Fibroblast of lung (primary cell): ENCODE data around the gene HOXB7. TPM values are rescaled to one million over a fixed set of nuclear protein-coding genes. Genes with fewer than 3 reads are reported as not detected.

Experiments
- DNase-seq, 2 donors: peaks; one replicate each; pipeline versions ENCODE4 v3.0.0 to v3.0.0-alpha.2; 2010; ENCODE audit warnings: low read depth in 2 of 2
- H2AFZ ChIP-seq: 2 replicates; pipeline ENCODE4 v1.5.1; 2012; ENCODE audit warnings: low read length, control low read depth, inconsistent platforms
- H3K27ac ChIP-seq: 2 replicates; pipeline ENCODE4 v1.5.1; 2011; ENCODE audit warnings: low read length, control low read depth; ENCODE audit not compliant: insufficient read depth
- H3K27me3 ChIP-seq: 2 replicates; pipeline ENCODE4 v1.5.1; 2011; ENCODE audit warnings: mild to moderate bottlenecking, low read length; ENCODE audit not compliant: control insufficient read depth, insufficient read depth
- H3K36me3 ChIP-seq: 2 replicates; pipeline ENCODE4 v1.5.1; 2011; ENCODE audit warnings: low read length; ENCODE audit not compliant: control insufficient read depth, insufficient read depth
- H3K4me1 ChIP-seq: 2 replicates; pipeline ENCODE4 v1.5.1; 2011; ENCODE audit warnings: low read length; ENCODE audit not compliant: control insufficient read depth, insufficient read depth; ENCODE audit errors: extremely low read depth
- H3K4me2 ChIP-seq: 2 replicates; pipeline ENCODE4 v1.5.1; 2011; ENCODE audit warnings: low read length, control low read depth; ENCODE audit not compliant: insufficient read depth; ENCODE audit errors: extremely low read depth
- H3K4me3 ChIP-seq, 4 experiments: fragments of 200-600 bp in 1 of 4; sonication (generic) in 1 of 4; replicated peaks in 1 of 4; 2 replicates each; pipeline ENCODE4 v1.5.1; 2011 to 2016; ENCODE audit warnings: low read length in 4 of 4, low read depth in 3 of 4, mild to moderate bottlenecking in 3 of 4, control low read depth in 2 of 4, inconsistent platforms in 1 of 4, mixed read lengths in 1 of 4; ENCODE audit not compliant: insufficient read depth in 1 of 4; ENCODE audit errors: control extremely low read depth in 1 of 4
- H3K79me2 ChIP-seq: 2 replicates; pipeline ENCODE4 v1.5.1; 2012; ENCODE audit warnings: mild to moderate bottlenecking, low read length, inconsistent platforms; ENCODE audit not compliant: control insufficient read depth, insufficient read depth
- H3K9ac ChIP-seq: 2 replicates; pipeline ENCODE4 v1.5.1; 2011; ENCODE audit warnings: mild to moderate bottlenecking, low read length, control low read depth; ENCODE audit not compliant: insufficient read depth
- H3K9me3 ChIP-seq: 2 replicates; pipeline ENCODE4 v1.5.1; 2012; ENCODE audit warnings: low read depth, low read length; ENCODE audit not compliant: control insufficient read depth, insufficient read depth
- H4K20me1 ChIP-seq: 2 replicates; pipeline ENCODE4 v1.5.1; 2011; ENCODE audit warnings: low read length; ENCODE audit not compliant: control insufficient read depth, insufficient read depth; ENCODE audit errors: extremely low read depth
- CTCF ChIP-seq, 2 donors: IDR thresholded peaks in 1 of 2; conservative IDR thresholded peaks in 1 of 2; 1 replicate in 1 of 2; 2 replicates in 1 of 2; pipeline ENCODE4 v1.5.1; 2011 to 2012; ENCODE audit warnings: low read length in 2 of 2, control low read depth in 1 of 2, inconsistent platforms in 1 of 2, low read depth in 1 of 2, mild to moderate bottlenecking in 1 of 2
- EZH2 ChIP-seq: IDR thresholded peaks from 2 replicates; pipeline ENCODE4 v1.5.1; 2012; ENCODE audit warnings: low read length, control low read depth, mild to moderate bottlenecking; ENCODE audit errors: missing control alignments
- polyA plus RNA-seq, 2 donors: library from polyadenylated mRNA; depleted of rRNA in 1 of 2; stranded (reverse) in 1 of 2; unstranded in 1 of 2; fragments of >200 nt; gene quantifications; 2 replicates each; pipeline ENCODE4 v1.2.1, GENCODE V29; 2011 to 2012; ENCODE audit warnings: missing spikeins in 1 of 2
- total RNA-seq: library from RNA; depleted of rRNA; stranded (reverse); fragments of >200 nt; gene quantifications from 2 replicates; pipeline ENCODE4 v1.2.1, GENCODE V29; 2014

Gene HOXB7
- total and polyA plus RNA-seq, 2 donors (not counting 1 experiment from before 2014, with no cell fraction given), result 7.4 to 12.7 TPM

GRCh38 chr17:48589831-48590606, 20.8 kb downstream of the HOXB7 start, which contains the start of gene HOXB3:
Gene HOXB3, minus strand, starts transcription at chr17:48590241. Its CDS starts 37,767 bp downstream, at chr17:48552474.
- Histone ChIP-seq H3K27ac (peak within 1 kb of the TSS; percentile 98), H3K4me1 (no peaks in the 10 kb centered on the region), H2AFZ (no peak within 1 kb of the TSS), H3K4me2 (peak within 1 kb of the TSS; percentile 98), H3K27me3 (no peaks in the 10 kb centered on the region), H3K9me3 (no peaks in the 10 kb centered on the region), H3K9ac (peak within 1 kb of the TSS; percentile 94), H3K4me3 (peak within 1 kb of the TSS; percentile 83 to 98 (median 92)), H4K20me1 (no peaks in the 10 kb centered on the region), H3K79me2 (peaks cover 97% of the 10 kb centered on the region), H3K36me3 (peaks cover 5% of the 10 kb centered on the region)
- DNase-seq, result peak in 1 of 2 donors; percentile 80
- TF ChIP-seq CTCF (conservative IDR thresholded peaks at IDR 0.05 in 1 of 2, IDR thresholded peaks at IDR 0.05 in 1 of 2; ENCODE audit: low read depth in 1 of 2, low read length in 2 of 2) (no peak), EZH2 (no peak)

GRCh38 chr17:48589060-48589830, 21.6 kb downstream of the HOXB7 start:
- H4K20me1 ChIP-seq, result no peaks in the 10 kb centered on the region
- peak overlapping the region; percentile 98 for H3K4me2 ChIP-seq
- peaks cover 5% of the 10 kb centered on the region for H3K36me3 ChIP-seq
- peak overlapping the region; percentile 83 to 98 (median 92) for H3K4me3 ChIP-seq
- H3K79me2 ChIP-seq, result peaks cover 97% of the 10 kb centered on the region
- H3K27me3 ChIP-seq, result no peaks in the 10 kb centered on the region
- peak overlapping the region; percentile 94 for H3K9ac ChIP-seq
- H2AFZ ChIP-seq, result no peak overlapping the region
- peak in 1 of 2 donors; percentile 49 for DNase-seq
- TF ChIP-seq EZH2 (no peak), CTCF (conservative IDR thresholded peaks at IDR 0.05 in 1 of 2, IDR thresholded peaks at IDR 0.05 in 1 of 2; ENCODE audit: low read depth in 1 of 2, low read length in 2 of 2) (no peak)
- H3K27ac ChIP-seq, result peak overlapping the region; percentile 98
- peaks cover under 1% of the 10 kb centered on the region for H3K4me1 ChIP-seq
- H3K9me3 ChIP-seq, result no peaks in the 10 kb centered on the region

DNA sequence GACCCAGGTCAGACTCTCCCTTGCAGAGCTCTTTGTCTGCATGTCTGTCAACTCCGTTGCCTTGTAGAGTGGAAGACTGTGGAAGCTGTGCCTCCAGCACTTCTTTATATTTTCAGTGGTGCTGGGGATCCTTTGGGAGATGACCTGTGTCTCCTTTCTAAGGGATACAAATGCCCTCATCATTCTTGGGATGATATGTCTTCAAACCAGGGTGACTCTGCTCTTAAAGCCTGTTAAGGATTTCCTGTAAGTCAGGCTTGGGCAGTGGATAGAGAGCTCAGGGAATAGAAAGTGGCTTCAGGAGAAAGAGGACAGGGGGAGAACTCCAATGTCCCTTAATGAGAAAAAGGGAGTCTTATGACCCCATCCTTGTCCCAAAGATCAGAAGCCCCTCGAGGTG, 22.3 kb downstream of the HOXB7 start:
- Histone ChIP-seq H3K27me3 (no peaks in the 10 kb centered on the region), H4K20me1 (no peaks in the 10 kb centered on the region), H3K9me3 (no peaks in the 10 kb centered on the region), H3K27ac (peak overlapping the region; percentile 98), H3K9ac (peak overlapping the region; percentile 94), H3K4me2 (peak overlapping the region; percentile 98), H2AFZ (no peak overlapping the region), H3K4me1 (peaks cover 6% of the 10 kb centered on the region), H3K4me3 (peak overlapping the region; percentile 83 to 98 (median 92)), H3K36me3 (peaks cover 5% of the 10 kb centered on the region), H3K79me2 (peaks cover 100% of the 10 kb centered on the region)
- no peak for TF ChIP-seq EZH2
- TF ChIP-seq CTCF (conservative IDR thresholded peaks at IDR 0.05 in 1 of 2, IDR thresholded peaks at IDR 0.05 in 1 of 2; ENCODE audit: low read depth in 1 of 2, low read length in 2 of 2), result no peak
- DNase-seq, result peak in 1 of 2 donors; percentile 48
